Suprapubic skin (tissue), 3 donors: Measurements from ENCODE around the gene RNF220.

Experiments
- CTCF ChIP-seq, 2 donors: fragments of 200-600 bp in 1 of 2; fragments of 450-650 bp in 1 of 2; sonication (generic) in 1 of 2; IDR thresholded peaks; one replicate each; pipeline ENCODE4 v1.5.1; 2016 to 2019; ENCODE audit warnings: antibody characterized with exemption in 2 of 2, mild to moderate bottlenecking in 1 of 2, moderate library complexity in 1 of 2
- POLR2AphosphoS5 ChIP-seq, 3 donors: sonication (generic); formaldehyde crosslinking; IDR thresholded peaks; one replicate each; pipeline ENCODE4 v1.6.1; 2017; ENCODE audit warnings: antibody characterized with exemption in 3 of 3

GRCh38 chr1:44569491-44569890, 164.4 kb downstream of the RNF220 start:
- no peak for TF ChIP-seq CTCF (IDR thresholded peaks at IDR 0.05)
- TF ChIP-seq POLR2AphosphoS5 (IDR thresholded peaks at IDR 0.05), result no peak
